Measurements from ENCODE around the gene ZBTB20. TPM values are rescaled to one million over a fixed set of nuclear protein-coding genes. Genes with fewer than 3 reads are reported as not detected.
A peak's percentile ranks its signal among the peaks of the same experiment; 100 is the strongest.

The ZBTB20 gene
- total RNA-seq, 4 donors from 2014 or later: 148 to 242 (median 188) TPM

DNA sequence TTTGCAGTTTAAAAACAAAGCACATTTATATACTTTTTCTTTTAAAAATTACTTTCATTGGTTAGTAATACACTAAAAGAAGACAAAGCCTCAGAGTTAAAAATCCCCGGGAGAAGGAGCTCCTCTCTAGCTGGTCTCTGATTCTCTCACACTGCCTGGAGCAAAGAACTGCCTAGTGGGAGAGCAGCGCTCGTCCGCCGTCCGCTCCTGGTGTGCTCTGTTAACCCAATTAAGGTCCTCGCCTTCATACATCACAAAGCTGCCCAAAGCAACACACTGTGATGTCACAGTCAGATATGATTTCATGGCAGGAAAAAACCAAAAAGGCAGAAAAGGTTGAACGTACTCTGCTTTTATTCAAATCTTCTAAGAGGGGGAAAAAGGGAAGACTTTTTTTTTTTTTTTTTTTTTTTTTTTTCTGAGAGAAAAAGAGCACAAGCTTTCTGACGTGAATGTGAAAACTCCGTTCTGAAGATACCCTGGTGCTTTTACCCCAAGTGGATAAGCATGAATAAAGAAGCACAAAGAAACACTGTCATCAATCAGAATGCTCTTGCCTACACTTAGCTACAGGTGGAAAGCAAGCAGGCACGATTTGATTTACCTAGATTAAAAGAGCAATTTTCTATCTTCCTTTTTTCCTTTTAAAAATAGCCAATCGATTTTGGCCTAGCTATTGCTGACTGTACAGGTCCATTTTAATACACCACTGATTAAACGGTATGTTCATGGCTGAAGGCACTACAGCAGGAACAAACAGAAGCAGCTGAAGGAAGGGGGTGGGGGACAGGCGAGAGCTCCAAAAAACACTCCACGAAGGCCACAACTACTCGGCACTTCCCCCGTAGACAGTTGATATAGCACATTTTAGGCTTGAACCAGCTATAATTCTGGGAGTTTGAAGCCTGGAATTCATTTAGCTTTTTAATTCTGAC, 738.1 kb downstream of the ZBTB20 start:
- peak in 1 of 2 donors; percentile 5 for TF ChIP-seq POLR2A (IDR thresholded peaks at IDR 0.05)
- TF ChIP-seq, protein P1, sequence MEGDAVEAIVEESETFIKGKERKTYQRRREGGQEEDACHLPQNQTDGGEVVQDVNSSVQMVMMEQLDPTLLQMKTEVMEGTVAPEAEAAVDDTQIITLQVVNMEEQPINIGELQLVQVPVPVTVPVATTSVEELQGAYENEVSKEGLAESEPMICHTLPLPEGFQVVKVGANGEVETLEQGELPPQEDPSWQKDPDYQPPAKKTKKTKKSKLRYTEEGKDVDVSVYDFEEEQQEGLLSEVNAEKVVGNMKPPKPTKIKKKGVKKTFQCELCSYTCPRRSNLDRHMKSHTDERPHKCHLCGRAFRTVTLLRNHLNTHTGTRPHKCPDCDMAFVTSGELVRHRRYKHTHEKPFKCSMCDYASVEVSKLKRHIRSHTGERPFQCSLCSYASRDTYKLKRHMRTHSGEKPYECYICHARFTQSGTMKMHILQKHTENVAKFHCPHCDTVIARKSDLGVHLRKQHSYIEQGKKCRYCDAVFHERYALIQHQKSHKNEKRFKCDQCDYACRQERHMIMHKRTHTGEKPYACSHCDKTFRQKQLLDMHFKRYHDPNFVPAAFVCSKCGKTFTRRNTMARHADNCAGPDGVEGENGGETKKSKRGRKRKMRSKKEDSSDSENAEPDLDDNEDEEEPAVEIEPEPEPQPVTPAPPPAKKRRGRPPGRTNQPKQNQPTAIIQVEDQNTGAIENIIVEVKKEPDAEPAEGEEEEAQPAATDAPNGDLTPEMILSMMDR (IDR thresholded peaks at IDR 0.05): peak in 1 of 6 experiments; percentile 2
- peak; percentile 65 to 69 for DNase-seq
- Histone ChIP-seq H3K4me1 (peaks cover 42 to 65% of the 10 kb centered on the region in 2 donors), H3K27me3 (no peaks in the 10 kb centered on the region), H3K27ac (peak overlapping the region; percentile 62 to 89 (median 81)), H3K9me3 (no peaks in the 10 kb centered on the region), H3K36me3 (no peaks in the 10 kb centered on the region), H3K4me3 (replicated peaks in 1 of 3) (no peak overlapping the region)
- WGBS, 2 donors: 41 to 48% methylated on average over 17 of the region's 17 CpGs
- intact Hi-C loops (cut with DNase I): no loop called here

DNA sequence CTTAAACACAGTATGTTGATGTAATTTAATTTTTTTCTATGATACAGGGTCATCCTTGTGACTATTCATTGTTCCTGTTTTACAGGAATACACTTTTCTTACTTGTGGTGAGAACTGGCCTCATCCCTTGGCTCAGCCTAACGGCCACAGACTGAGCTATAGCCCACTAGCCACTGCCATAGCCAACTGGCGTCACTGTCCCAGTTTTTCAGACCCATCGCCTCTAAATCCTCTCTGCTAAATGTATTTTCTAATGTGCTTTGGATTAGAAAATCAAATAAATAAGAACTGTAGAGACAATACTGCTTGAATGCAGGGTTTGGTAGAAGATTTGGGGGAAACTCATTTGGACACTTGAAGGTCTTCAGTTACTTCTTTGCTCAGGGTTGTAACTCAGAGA, 740.2 kb downstream of the ZBTB20 start:
- no peak for DNase-seq
- TF ChIP-seq, protein P1 (IDR thresholded peaks at IDR 0.05): no peak
- TF ChIP-seq POLR2A (IDR thresholded peaks at IDR 0.05): no peak
- H3K4me3 ChIP-seq (replicated peaks in 1 of 3): no peak overlapping the region
- intact Hi-C loops (cut with DNase I): no loop called here
- H3K9me3 ChIP-seq: no peaks in the 10 kb centered on the region
- H3K36me3 ChIP-seq: no peaks in the 10 kb centered on the region
- peak overlapping the region in 1 of 3 donors; percentile 25 for H3K27ac ChIP-seq
- no peaks in the 10 kb centered on the region for H3K27me3 ChIP-seq
- WGBS, 2 donors: 85 to 92% methylated on average over 3 of the region's 3 CpGs
- peaks cover 42 to 56% of the 10 kb centered on the region in 2 donors for H3K4me1 ChIP-seq

DNA sequence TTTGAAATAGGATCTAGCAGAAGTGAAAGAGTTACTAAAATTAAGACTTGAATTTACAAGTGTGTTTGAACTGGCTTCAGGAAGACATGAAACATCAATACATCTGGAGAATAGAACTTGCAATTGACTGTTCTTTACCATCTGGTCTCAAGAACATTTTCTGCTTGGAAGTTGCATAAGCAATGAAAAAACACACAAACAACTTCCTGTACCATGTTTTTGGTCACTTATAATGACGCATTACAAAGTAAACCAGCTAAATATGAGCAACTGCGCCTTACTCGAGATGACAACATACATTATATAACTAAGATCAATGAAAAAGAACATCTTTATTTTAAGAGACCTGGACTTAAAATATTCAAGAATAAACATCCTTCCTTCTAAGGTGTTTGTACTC, 740.8 kb downstream of the ZBTB20 start:
- TF ChIP-seq POLR2A (IDR thresholded peaks at IDR 0.05): no peak
- TF ChIP-seq, protein P1 (IDR thresholded peaks at IDR 0.05): no peak
- 85 to 96% methylated on average over 3 of the region's 3 CpGs for WGBS, 2 donors
- H3K4me3 ChIP-seq (replicated peaks in 1 of 3): no peak overlapping the region
- no peak for DNase-seq
- no peaks in the 10 kb centered on the region for H3K36me3 ChIP-seq
- no peak overlapping the region for H3K27ac ChIP-seq
- H3K27me3 ChIP-seq: no peaks in the 10 kb centered on the region
- intact Hi-C loops (cut with DNase I): no loop called here
- H3K4me1 ChIP-seq: peaks cover 43 to 55% of the 10 kb centered on the region in 2 donors
- H3K9me3 ChIP-seq: no peaks in the 10 kb centered on the region

DNA sequence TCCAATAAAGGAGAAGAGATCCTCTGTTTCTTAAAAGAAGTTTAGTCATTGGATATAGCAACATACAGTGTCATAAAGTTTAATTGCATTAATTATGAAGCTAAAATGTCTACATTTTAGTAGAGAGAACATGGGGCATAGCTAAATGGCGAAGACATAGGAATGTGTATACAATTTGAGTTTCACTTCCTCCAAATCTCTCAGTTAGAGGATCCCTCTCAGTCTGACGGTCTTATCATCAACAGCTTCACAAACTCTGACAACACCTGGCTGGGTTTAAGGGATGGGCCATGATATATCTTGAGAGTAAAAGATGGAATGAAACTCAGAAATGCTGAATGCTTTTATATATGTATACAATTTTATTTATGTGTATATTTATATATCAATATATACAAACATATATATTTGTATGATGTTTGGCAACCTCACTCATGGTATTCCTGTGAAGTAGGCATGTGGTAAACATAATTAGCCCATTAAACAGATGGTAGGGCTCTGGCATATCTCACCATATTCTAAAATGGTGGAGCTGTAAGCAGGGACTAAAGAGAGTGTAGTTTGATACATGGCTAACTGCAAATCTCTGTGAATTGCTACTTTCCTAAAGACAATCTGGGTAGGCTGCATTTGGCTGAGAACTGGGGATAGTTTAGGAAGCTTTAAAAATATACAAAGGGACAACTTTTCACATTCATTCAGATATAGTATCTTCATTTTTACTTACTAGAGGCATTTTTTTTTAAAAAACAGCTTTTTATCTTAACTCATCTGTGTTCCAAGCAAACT, 741.7 kb downstream of the ZBTB20 start:
- DNase-seq: no peak
- H3K4me1 ChIP-seq: peaks cover 43 to 52% of the 10 kb centered on the region in 2 donors
- no peaks in the 10 kb centered on the region for H3K36me3 ChIP-seq
- intact Hi-C loops (cut with DNase I): no loop called here
- no peak overlapping the region for H3K4me3 ChIP-seq (replicated peaks in 1 of 3)
- WGBS, 2 donors: 91 to 92% methylated on average over 2 of the region's 2 CpGs
- H3K9me3 ChIP-seq: no peaks in the 10 kb centered on the region
- H3K27ac ChIP-seq: peak overlapping the region in 1 of 3 donors; percentile 12
- no peaks in the 10 kb centered on the region for H3K27me3 ChIP-seq
- TF ChIP-seq POLR2A (IDR thresholded peaks at IDR 0.05): no peak
- TF ChIP-seq, protein P1 (IDR thresholded peaks at IDR 0.05): no peak

Measured in thyroid gland (tissue), 4 donors.